Measurements from ENCODE around the gene LGMN.

The LGMN gene

GRCh38 chr14:92747701-92748258 is 647 bp downstream of the LGMN start:
- Histone ChIP-seq H3K4me3 (ENCODE audit: insufficient read length, low read depth) (peak overlapping the region; percentile 78), H3K4me1 (ENCODE audit: insufficient read depth, insufficient read length) (peaks cover 3% of the 10 kb centered on the region), H3K9me3 (ENCODE audit: insufficient read depth, low read length) (no peaks in the 10 kb centered on the region), H3K36me3 (ENCODE audit: insufficient read depth, insufficient read length, low read length) (peaks cover under 1% of the 10 kb centered on the region), H3K27me3 (ENCODE audit: insufficient read depth, insufficient read length) (no peaks in the 10 kb centered on the region), H3K9ac (ENCODE audit: insufficient read length, low read depth) (peak overlapping the region; percentile 77)
- DNase-seq (ENCODE audit: low read depth, low spot score) = no peak
- TF ChIP-seq ZNF274 (IDR thresholded peaks at IDR 0.05; ENCODE audit: low read depth, low read length) = no peak
- TF ChIP-seq YY1 (IDR thresholded peaks at IDR 0.05; ENCODE audit: insufficient read depth, insufficient read length) = no peak
- TF ChIP-seq SUZ12 (IDR thresholded peaks at IDR 0.05; ENCODE audit: extremely low read depth, insufficient read depth, insufficient read length) = no peak

DNA sequence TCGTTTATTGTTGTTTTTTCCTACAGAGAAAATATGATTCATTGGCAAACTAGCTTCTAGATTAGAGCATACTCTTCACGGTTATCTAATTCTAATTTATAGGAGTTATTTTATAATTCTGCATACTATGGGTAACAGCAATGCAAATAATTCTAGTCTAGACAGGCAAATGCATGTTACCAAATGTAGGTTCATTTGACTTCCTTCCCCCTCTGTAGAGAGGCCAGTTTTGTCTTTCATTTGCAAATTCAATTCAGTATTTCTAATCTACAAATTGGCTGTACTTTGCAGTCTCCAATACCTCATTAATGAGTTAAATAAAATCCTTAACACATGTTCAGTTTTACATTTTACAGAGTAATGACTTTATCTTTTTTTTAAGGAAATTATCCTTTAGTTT is 4.2 kb downstream of the LGMN start:
- peaks cover 4% of the 10 kb centered on the region for H3K4me1 ChIP-seq (ENCODE audit: insufficient read depth, insufficient read length)
- H3K4me3 ChIP-seq (ENCODE audit: insufficient read length, low read depth) = no peak overlapping the region
- H3K9ac ChIP-seq (ENCODE audit: insufficient read length, low read depth) = no peak overlapping the region
- no peak for DNase-seq (ENCODE audit: low read depth, low spot score)
- no peaks in the 10 kb centered on the region for H3K27me3 ChIP-seq (ENCODE audit: insufficient read depth, insufficient read length)
- TF ChIP-seq ZNF274 (IDR thresholded peaks at IDR 0.05; ENCODE audit: low read depth, low read length) (no peak), YY1 (IDR thresholded peaks at IDR 0.05; ENCODE audit: insufficient read depth, insufficient read length) (no peak), SUZ12 (IDR thresholded peaks at IDR 0.05; ENCODE audit: extremely low read depth, insufficient read depth, insufficient read length) (no peak)
- no peaks in the 10 kb centered on the region for H3K9me3 ChIP-seq (ENCODE audit: insufficient read depth, low read length)
- peaks cover 15% of the 10 kb centered on the region for H3K36me3 ChIP-seq (ENCODE audit: insufficient read depth, insufficient read length, low read length)

GRCh38 chr14:92740440-92740839 is 8.0 kb downstream of the LGMN start:
- H3K36me3 ChIP-seq (ENCODE audit: insufficient read depth, insufficient read length, low read length) = peaks cover 15% of the 10 kb centered on the region
- H3K9me3 ChIP-seq (ENCODE audit: insufficient read depth, low read length) = no peaks in the 10 kb centered on the region
- no peak for DNase-seq (ENCODE audit: low read depth, low spot score)
- TF ChIP-seq YY1 (IDR thresholded peaks at IDR 0.05; ENCODE audit: insufficient read depth, insufficient read length) = no peak
- no peak for TF ChIP-seq ZNF274 (IDR thresholded peaks at IDR 0.05; ENCODE audit: low read depth, low read length)
- TF ChIP-seq SUZ12 (IDR thresholded peaks at IDR 0.05; ENCODE audit: extremely low read depth, insufficient read depth, insufficient read length) = no peak
- H3K27me3 ChIP-seq (ENCODE audit: insufficient read depth, insufficient read length) = no peaks in the 10 kb centered on the region
- no peak overlapping the region for H3K4me3 ChIP-seq (ENCODE audit: insufficient read length, low read depth)
- H3K9ac ChIP-seq (ENCODE audit: insufficient read length, low read depth) = no peak overlapping the region
- H3K4me1 ChIP-seq (ENCODE audit: insufficient read depth, insufficient read length) = peaks cover 8% of the 10 kb centered on the region

DNA sequence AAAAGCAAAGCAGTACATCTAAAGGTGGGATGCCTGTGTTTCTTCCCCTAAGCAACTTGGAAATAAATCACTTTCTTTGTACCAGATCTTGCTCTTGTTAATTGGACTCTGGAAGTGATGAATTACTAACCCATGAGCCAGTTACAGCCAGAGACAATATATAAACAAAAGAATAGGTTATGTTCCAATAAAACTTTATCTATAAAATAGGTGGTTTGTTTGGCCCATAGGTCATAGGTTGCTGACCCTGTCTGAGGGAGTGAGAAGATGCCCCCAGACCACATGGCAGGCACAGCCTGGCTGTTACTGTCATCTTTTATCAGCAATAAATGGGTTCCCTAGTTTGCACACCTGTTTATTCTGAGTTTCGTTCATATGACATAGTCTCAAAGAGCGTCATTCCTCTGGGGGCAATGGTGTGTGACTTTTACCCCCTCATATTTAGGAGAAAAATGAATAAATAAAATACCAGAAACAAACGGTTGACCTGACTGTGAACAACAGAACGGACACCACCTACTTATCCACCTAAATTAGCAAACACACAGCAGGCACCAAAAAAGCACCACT is 10.7 kb downstream of the LGMN start:
- no peak for DNase-seq (ENCODE audit: low read depth, low spot score)
- no peaks in the 10 kb centered on the region for H3K9me3 ChIP-seq (ENCODE audit: insufficient read depth, low read length)
- no peaks in the 10 kb centered on the region for H3K27me3 ChIP-seq (ENCODE audit: insufficient read depth, insufficient read length)
- no peak overlapping the region for H3K9ac ChIP-seq (ENCODE audit: insufficient read length, low read depth)
- no peak for TF ChIP-seq YY1 (IDR thresholded peaks at IDR 0.05; ENCODE audit: insufficient read depth, insufficient read length)
- no peak overlapping the region for H3K4me3 ChIP-seq (ENCODE audit: insufficient read length, low read depth)
- peaks cover 8% of the 10 kb centered on the region for H3K4me1 ChIP-seq (ENCODE audit: insufficient read depth, insufficient read length)
- H3K36me3 ChIP-seq (ENCODE audit: insufficient read depth, insufficient read length, low read length) = peaks cover 15% of the 10 kb centered on the region

DNA sequence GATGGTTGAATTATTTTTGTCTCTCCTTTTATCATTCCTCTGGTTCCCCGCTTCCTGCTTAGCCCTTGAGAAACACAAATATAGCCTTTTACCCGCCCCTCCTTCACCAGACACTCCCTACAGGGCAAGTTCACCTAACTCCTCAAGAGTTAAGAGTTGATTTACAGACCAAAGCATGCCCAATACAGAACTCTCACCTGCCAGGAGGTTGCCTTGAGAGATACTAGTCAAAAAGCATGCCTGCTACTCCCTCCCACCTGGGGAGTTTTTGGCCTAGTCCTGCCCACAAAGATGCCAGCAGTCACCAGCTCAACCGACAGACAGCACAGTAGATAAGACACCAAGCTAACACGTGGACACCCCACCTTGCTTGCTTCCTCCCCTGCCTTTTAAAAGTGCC is 11.2 kb downstream of the LGMN start:
- H3K4me1 ChIP-seq (ENCODE audit: insufficient read depth, insufficient read length) = peaks cover 8% of the 10 kb centered on the region
- no peaks in the 10 kb centered on the region for H3K9me3 ChIP-seq (ENCODE audit: insufficient read depth, low read length)
- no peak overlapping the region for H3K4me3 ChIP-seq (ENCODE audit: insufficient read length, low read depth)
- no peak overlapping the region for H3K9ac ChIP-seq (ENCODE audit: insufficient read length, low read depth)
- H3K27me3 ChIP-seq (ENCODE audit: insufficient read depth, insufficient read length) = no peaks in the 10 kb centered on the region
- no peak for DNase-seq (ENCODE audit: low read depth, low spot score)
- TF ChIP-seq ZNF274 (IDR thresholded peaks at IDR 0.05; ENCODE audit: low read depth, low read length) = no peak
- TF ChIP-seq YY1 (IDR thresholded peaks at IDR 0.05; ENCODE audit: insufficient read depth, insufficient read length) = no peak
- peaks cover 16% of the 10 kb centered on the region for H3K36me3 ChIP-seq (ENCODE audit: insufficient read depth, insufficient read length, low read length)

GRCh38 chr14:92735344-92735743 is 13.1 kb downstream of the LGMN start:
- no peak for DNase-seq (ENCODE audit: low read depth, low spot score)
- H3K9me3 ChIP-seq (ENCODE audit: insufficient read depth, low read length) = no peaks in the 10 kb centered on the region; the same call in 1 of the 2 replicates
- H3K36me3 ChIP-seq (ENCODE audit: insufficient read depth, insufficient read length, low read length) = peaks cover 24% of the 10 kb centered on the region
- no peak for TF ChIP-seq SUZ12 (IDR thresholded peaks at IDR 0.05; ENCODE audit: extremely low read depth, insufficient read depth, insufficient read length)
- no peak for TF ChIP-seq ZNF274 (IDR thresholded peaks at IDR 0.05; ENCODE audit: low read depth, low read length)
- TF ChIP-seq YY1 (IDR thresholded peaks at IDR 0.05; ENCODE audit: insufficient read depth, insufficient read length) = no peak
- no peak overlapping the region for H3K9ac ChIP-seq (ENCODE audit: insufficient read length, low read depth)
- H3K27me3 ChIP-seq (ENCODE audit: insufficient read depth, insufficient read length) = no peaks in the 10 kb centered on the region
- H3K4me1 ChIP-seq (ENCODE audit: insufficient read depth, insufficient read length) = peaks cover 5% of the 10 kb centered on the region
- H3K4me3 ChIP-seq (ENCODE audit: insufficient read length, low read depth) = no peak overlapping the region

DNA sequence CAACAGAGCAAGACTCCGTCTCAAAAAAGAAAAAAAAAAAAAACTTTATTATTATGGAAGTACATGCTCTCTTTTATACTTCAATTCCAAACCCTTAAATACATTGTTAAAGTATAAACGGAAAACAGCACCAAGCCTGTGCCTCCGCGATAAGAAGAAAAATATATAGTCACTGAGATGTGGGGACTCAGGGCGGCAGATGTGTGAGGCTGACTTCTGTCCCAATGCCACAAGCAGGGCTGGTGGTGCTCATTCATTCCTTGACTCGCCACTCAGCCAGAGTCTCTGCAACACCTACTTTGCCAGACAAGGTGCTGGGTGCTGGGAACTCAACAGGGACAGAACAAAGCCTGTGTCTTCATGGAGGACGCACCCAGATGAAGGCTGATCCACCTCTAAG is 13.8 kb downstream of the LGMN start:
- TF ChIP-seq YY1 (IDR thresholded peaks at IDR 0.05; ENCODE audit: insufficient read depth, insufficient read length) = no peak
- TF ChIP-seq ZNF274 (IDR thresholded peaks at IDR 0.05; ENCODE audit: low read depth, low read length) = no peak
- TF ChIP-seq SUZ12 (IDR thresholded peaks at IDR 0.05; ENCODE audit: extremely low read depth, insufficient read depth, insufficient read length) = no peak

More for the DNA sequence above, 13.8 kb downstream of the LGMN start:
- H3K4me3 ChIP-seq (ENCODE audit: insufficient read length, low read depth) = no peak overlapping the region
- H3K9me3 ChIP-seq (ENCODE audit: insufficient read depth, low read length) = no peaks in the 10 kb centered on the region; the same call in 1 of the 2 replicates
- no peak overlapping the region for H3K9ac ChIP-seq (ENCODE audit: insufficient read length, low read depth)
- no peak for DNase-seq (ENCODE audit: low read depth, low spot score)
- H3K36me3 ChIP-seq (ENCODE audit: insufficient read depth, insufficient read length, low read length) = peaks cover 21% of the 10 kb centered on the region
- peaks cover 3% of the 10 kb centered on the region for H3K4me1 ChIP-seq (ENCODE audit: insufficient read depth, insufficient read length)
- no peaks in the 10 kb centered on the region for H3K27me3 ChIP-seq (ENCODE audit: insufficient read depth, insufficient read length)

All from NT2/D1 (cell line).